Hematopoietic multipotent progenitor cell treated with erythropoietin and hydrocortisone succinate and interleukin-3 and kit ligand, for 4 days (in vitro differentiated cells): ENCODE results near the gene USP40.
A peak's percentile ranks its signal among the peaks of the same experiment; 100 is the strongest.
"Not testable (repeated sequence)": the region's sequence is repeated elsewhere in the genome, so short reads cannot be mapped to it uniquely, and the experiment has no call there.

Experiments
- DNase-seq: peaks from one replicate; pipeline ENCODE4 v3.0.0-alpha.2; 2015

Gene USP40

GRCh38 chr2:233566141-233566956 is at the start of gene USP40:
TSS of gene USP40 (minus strand) at chr2:233566782. CDS start at chr2:233565554, 1,228 bp downstream.
- DNase-seq, result peak; percentile 91

- DNase-seq, result no peak
Observed at GRCh38 chr2:233611284-233611683, 44.7 kb upstream of the USP40 start.

- no peak for DNase-seq
Observed at GRCh38 chr2:233605680-233606079, 39.1 kb upstream of the USP40 start.

GRCh38 chr2:233604826-233605225 is 38.2 kb upstream of the USP40 start:
- no peak for DNase-seq

- DNase-seq, result no peak
Observed at GRCh38 chr2:233603520-233603919, 36.9 kb upstream of the USP40 start.

- DNase-seq, result no peak
Observed at GRCh38 chr2:233602076-233602475, 35.5 kb upstream of the USP40 start.

- no peak for DNase-seq
Observed at GRCh38 chr2:233600386-233600785, 33.8 kb upstream of the USP40 start.

- DNase-seq, result no peak
Observed at GRCh38 chr2:233598952-233599351, 32.4 kb upstream of the USP40 start.

- no peak for DNase-seq
Observed at GRCh38 chr2:233597522-233597921, 30.9 kb upstream of the USP40 start.

GRCh38 chr2:233593201-233593600 is 26.6 kb upstream of the USP40 start:
- peak; percentile 44 for DNase-seq

GRCh38 chr2:233592706-233593105 is 26.1 kb upstream of the USP40 start:
- not testable (repeated sequence) for DNase-seq

- no peak for DNase-seq
Observed at GRCh38 chr2:233588400-233588799, 21.8 kb upstream of the USP40 start.

GRCh38 chr2:233584210-233584609 is 17.6 kb upstream of the USP40 start:
- no peak for DNase-seq

- not testable (repeated sequence) for DNase-seq
Observed at GRCh38 chr2:233583217-233583965, 16.8 kb upstream of the USP40 start.

GRCh38 chr2:233577341-233577740 is 10.8 kb upstream of the USP40 start:
- DNase-seq, result not testable (repeated sequence)

- no peak for DNase-seq
Observed at GRCh38 chr2:233572468-233572867, 5.9 kb upstream of the USP40 start.

- DNase-seq, result no peak
Observed at GRCh38 chr2:233571462-233571861, 4.9 kb upstream of the USP40 start.

- no peak for DNase-seq
Observed at GRCh38 chr2:233571001-233571400, 4.4 kb upstream of the USP40 start.

- no peak for DNase-seq
Observed at GRCh38 chr2:233565685-233566140, 869 bp downstream of the USP40 start.

- DNase-seq, result peak; percentile 76
Observed at GRCh38 chr2:233563663-233564430, 2.7 kb downstream of the USP40 start.

- DNase-seq, result peak; percentile 72
Observed at GRCh38 chr2:233556881-233557736, 9.5 kb downstream of the USP40 start.

GRCh38 chr2:233553366-233553765 is 13.2 kb downstream of the USP40 start:
- DNase-seq, result no peak
